Raji (cell line): Measurements from ENCODE around the gene TSPAN11.

Experiments used
- POLR2A ChIP-seq: IDR thresholded peaks from 2 replicates; pipeline ENCODE4 v1.6.1; 2011; ENCODE audit warnings: low read depth, low read length, control low read depth; ENCODE audit not compliant: insufficient read depth

Gene TSPAN11

DNA sequence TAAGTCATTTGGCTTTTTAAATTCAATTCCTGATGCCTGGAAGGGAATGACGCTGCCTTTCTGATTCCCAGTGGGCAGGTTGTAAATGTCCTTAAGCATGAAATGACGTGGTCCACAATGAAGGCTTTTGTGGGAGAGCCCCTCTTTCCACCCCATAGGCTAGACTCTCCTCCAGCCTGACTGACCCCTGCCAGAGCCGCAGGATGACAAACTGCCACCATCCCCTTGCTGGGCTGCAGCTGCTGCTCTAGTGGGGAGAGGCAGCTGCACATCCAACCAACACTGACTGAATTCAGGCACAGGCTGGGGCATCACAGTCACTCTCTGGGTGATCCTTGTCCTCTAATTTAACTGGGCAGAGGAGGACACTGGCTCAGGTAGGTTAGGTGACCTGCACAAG, 6.3 kb downstream of the TSPAN11 start:
- no peak for TF ChIP-seq POLR2A

- no peak for TF ChIP-seq POLR2A
These were observed 8.3 kb downstream of the TSPAN11 start for GRCh38 chr12:30934811-30935210.

- no peak for TF ChIP-seq POLR2A
These were observed 9.5 kb downstream of the TSPAN11 start for GRCh38 chr12:30936036-30936435.

DNA sequence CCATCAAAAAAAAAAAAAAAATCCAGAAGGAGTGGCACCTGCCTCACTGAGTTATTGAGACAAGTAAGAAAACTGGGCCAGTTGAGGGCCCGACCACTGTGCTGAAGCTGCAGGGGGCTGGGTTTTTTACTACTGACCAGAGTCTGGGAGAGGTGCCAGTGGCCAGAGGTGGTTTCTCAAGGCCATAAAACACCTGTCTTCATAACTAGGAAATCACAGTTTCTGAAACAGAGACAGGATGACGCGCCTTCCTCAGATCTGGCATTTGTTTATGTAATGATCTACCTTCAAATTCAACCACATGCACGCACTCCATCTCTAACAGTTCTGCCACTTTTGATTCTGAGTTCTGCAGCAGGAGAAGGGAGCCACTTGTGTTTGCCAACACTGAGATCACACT, 12.7 kb downstream of the TSPAN11 start:
- no peak for TF ChIP-seq POLR2A

GRCh38 chr12:30942486-30942885, 15.9 kb downstream of the TSPAN11 start:
- TF ChIP-seq POLR2A: no peak

- no peak for TF ChIP-seq POLR2A
These were observed 16.4 kb downstream of the TSPAN11 start for GRCh38 chr12:30942936-30943335.

GRCh38 chr12:30945443-30946164, 19.1 kb downstream of the TSPAN11 start:
- TF ChIP-seq POLR2A: no peak

DNA sequence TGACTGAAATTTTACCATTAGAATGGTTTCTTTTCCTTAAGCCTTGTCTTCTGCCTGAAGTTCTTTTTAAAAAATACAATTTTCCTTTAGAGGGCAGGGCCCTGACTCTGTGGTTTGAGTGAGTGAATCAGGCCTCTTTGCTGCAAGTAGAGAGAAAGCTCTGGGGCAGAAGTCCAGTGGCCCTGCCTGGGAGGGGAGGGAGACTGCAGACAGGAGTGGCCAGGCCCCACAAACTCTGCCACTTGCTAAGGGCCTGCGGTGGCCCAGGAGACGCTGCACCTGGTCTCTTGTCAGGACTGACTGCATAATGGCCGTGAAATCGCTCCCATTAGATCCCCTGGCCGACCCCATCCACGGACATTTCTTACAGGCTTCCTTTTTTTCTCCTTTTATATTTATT, 25.5 kb downstream of the TSPAN11 start:
- TF ChIP-seq POLR2A: no peak

- no peak for TF ChIP-seq POLR2A
These were observed 26.7 kb downstream of the TSPAN11 start for GRCh38 chr12:30953257-30953656.

DNA sequence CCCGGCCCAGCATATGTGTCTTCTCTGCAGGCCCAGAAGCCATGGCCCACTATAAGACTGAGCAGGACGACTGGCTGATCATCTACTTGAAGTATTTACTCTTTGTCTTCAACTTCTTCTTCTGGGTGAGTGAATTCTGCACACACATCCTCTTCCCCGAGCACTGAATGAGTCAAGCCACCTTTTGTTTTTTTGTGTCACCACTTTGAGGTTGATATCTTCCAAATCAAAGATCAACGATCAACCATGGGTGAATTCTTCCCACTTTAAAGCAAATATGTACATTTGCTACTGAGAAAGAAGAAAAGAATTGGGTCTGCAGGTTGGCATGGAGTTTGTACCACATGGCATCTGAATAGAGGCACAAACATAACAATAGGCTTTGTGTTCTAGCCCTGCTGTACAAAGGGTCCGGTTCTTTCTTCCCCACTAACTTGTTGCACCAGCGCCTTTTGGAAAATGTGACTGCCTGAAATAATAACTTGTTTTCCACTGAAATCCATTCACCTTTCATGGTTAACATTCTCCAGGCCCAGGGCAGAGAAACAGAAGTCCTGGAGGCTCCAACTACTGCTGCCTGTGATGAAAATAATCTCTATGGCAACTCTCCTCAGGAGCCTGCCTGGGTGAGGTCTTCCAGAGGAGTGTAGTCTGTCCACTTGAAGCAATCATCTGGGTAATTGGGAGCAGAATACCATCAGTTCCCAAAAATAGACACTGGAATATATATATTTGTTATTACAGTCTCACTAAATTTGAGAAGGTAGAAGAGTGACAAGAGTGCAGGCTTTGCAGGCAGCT, 27.6 kb downstream of the TSPAN11 start:
- no peak for TF ChIP-seq POLR2A

- TF ChIP-seq POLR2A: no peak
These were observed 28.7 kb downstream of the TSPAN11 start for GRCh38 chr12:30955214-30955613.

DNA sequence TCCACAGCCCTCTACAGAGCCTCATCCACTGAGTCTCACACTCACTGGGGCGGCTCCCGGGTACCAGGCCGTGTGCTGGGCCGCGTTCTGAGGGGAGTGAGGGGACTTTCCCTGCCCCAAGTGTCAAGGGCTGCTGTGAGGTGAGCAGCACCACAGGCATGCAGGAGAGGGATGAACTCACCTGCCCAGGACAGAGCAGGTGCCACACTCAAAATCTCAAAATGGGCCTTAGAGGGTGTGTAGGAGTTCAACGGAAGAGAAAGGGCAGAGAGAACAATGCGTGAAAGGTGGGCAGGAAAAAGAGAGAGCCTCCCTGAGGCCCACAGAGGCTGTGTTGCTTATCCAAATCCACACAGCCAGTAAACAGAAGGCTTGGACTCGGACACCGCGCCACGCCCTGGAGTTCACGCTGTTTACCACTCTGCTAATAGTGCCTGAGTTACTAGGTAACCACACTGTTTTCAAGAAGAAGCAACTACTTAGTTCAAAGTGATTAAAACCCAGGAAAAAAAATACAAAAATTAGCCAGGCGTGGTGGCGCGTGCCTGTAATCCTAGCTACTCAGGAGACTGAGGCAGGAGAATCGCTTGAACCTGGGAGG, 32.7 kb downstream of the TSPAN11 start:
- TF ChIP-seq POLR2A: no peak

DNA sequence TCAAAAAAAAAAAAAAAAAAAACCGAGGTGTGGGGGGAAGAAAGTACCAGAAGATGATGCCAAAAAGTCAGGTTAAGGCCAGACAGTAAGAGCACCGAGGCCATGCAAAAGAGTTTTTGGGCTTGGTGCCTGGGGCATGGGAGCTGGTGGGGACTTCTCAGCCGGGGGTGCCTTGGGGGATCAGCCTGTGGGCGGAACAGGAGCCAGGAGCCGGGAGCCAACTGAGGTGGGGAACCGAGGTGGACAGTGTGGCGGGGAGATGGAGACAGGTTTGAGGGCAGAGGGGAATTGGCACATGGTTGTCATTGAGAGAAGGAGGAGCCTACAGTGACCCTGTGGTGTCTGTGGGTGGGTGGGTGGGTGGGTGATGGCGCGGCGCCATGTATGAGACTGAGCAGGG, 33.2 kb downstream of the TSPAN11 start:
- TF ChIP-seq POLR2A: no peak

GRCh38 chr12:30961030-30961429, 34.5 kb downstream of the TSPAN11 start:
- no peak for TF ChIP-seq POLR2A

DNA sequence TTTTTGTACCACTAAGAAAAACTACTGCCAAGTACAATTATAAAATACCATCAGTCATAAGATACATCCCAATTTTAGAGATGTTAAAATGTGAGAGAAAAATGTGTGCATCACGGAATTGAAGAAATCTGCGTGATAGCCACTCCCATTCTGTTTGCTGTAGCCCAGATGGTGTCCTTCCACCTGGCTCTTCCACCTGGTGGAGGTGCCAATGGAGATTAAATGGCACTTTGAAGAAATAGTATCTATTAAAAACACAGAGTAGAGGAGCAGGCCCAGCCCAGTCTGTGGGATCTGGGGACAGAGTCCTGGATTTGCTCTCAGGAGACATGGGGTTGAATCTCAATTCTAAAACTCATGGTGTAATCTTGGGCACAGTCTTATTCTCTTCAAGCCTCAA, 35.5 kb downstream of the TSPAN11 start:
- TF ChIP-seq POLR2A: no peak

GRCh38 chr12:30963709-30964564, 37.4 kb downstream of the TSPAN11 start:
- no peak for TF ChIP-seq POLR2A
